CD14-positive monocyte (primary cell): ENCODE measurements around the gene MED15. TPM values are rescaled to one million over a fixed set of nuclear protein-coding genes. Genes with fewer than 3 reads are reported as not detected.

Source experiments
- DNase-seq, 3 donors: peaks; one replicate each; pipeline ENCODE4 v3.0.0-alpha.2; 2011 to 2022
- H2AFZ ChIP-seq: 2 replicates; pipeline ENCODE4 v1.6.0; 2012; ENCODE audit warnings: mild to moderate bottlenecking, low read depth, low read length, inconsistent platforms; ENCODE audit not compliant: insufficient read depth, poor library complexity, severe bottlenecking
- H3K27ac ChIP-seq, 2 donors: 1 replicate in 1 of 2; 2 replicates in 1 of 2; pipeline ENCODE4 v1.5.1; 2012 to 2013; ENCODE audit warnings: low read length in 2 of 2, control low read depth in 1 of 2, inconsistent platforms in 1 of 2, low read depth in 1 of 2, mild to moderate bottlenecking in 1 of 2
- H3K27me3 ChIP-seq, 2 donors: one replicate each; pipeline versions ENCODE4 v1.6.0 to v1.6.1; 2011 to 2013; ENCODE audit warnings: low read length in 2 of 2; ENCODE audit not compliant: control insufficient read depth in 2 of 2, insufficient read depth in 2 of 2
- H3K36me3 ChIP-seq, 2 donors: replicated peaks in 1 of 2; 1 replicate in 1 of 2; 2 replicates in 1 of 2; pipeline versions ENCODE4 v1.5.1 to v1.6.1; 2012 to 2013; ENCODE audit warnings: low read length in 2 of 2, control low read depth in 1 of 2, inconsistent platforms in 1 of 2, mild to moderate bottlenecking in 1 of 2; ENCODE audit not compliant: insufficient read depth in 2 of 2, control insufficient read depth in 1 of 2
- H3K4me1 ChIP-seq, 2 donors: 1 replicate in 1 of 2; 2 replicates in 1 of 2; pipeline versions ENCODE4 v1.5.1 to v1.6.1; 2012 to 2013; ENCODE audit warnings: low read length in 2 of 2, control low read depth in 1 of 2, inconsistent platforms in 1 of 2, mild to moderate bottlenecking in 1 of 2, moderate library complexity in 1 of 2; ENCODE audit not compliant: insufficient read depth in 2 of 2, control insufficient read depth in 1 of 2
- H3K4me2 ChIP-seq: replicated peaks from 2 replicates; pipeline ENCODE3; 2012; ENCODE audit warnings: low read length, moderate library complexity, mild to moderate bottlenecking; ENCODE audit not compliant: poor library complexity, severe bottlenecking; ENCODE audit errors: extremely low read depth
- H3K4me3 ChIP-seq, 3 experiments: fragments of 200-600 bp in 1 of 3; sonication (generic) in 1 of 3; replicated peaks in 1 of 3; 1 replicate in 2 of 3; 2 replicates in 1 of 3; pipeline ENCODE4 v1.5.1; 2011 to 2013; ENCODE audit warnings: low read length in 3 of 3, mild to moderate bottlenecking in 3 of 3, control low read depth in 2 of 3, low read depth in 2 of 3, inconsistent platforms in 1 of 3, moderate library complexity in 1 of 3
- H3K79me2 ChIP-seq: 2 replicates; pipeline ENCODE4 v1.6.0; 2012; ENCODE audit warnings: mild to moderate bottlenecking, control low read depth, inconsistent platforms, low read length, moderate library complexity; ENCODE audit not compliant: insufficient read depth
- H3K9ac ChIP-seq: 2 replicates; pipeline ENCODE4 v1.6.0; 2017; ENCODE audit warnings: low read length, mild to moderate bottlenecking; ENCODE audit not compliant: insufficient read depth, poor library complexity, severe bottlenecking
- H3K9me3 ChIP-seq, 2 donors: replicated peaks in 1 of 2; 1 replicate in 1 of 2; 2 replicates in 1 of 2; pipeline versions ENCODE4 v1.5.1 to v1.6.1; 2012 to 2013; ENCODE audit warnings: low read length in 2 of 2, control low read depth in 1 of 2; ENCODE audit not compliant: control insufficient read depth in 1 of 2, insufficient read depth in 1 of 2
- H4K20me1 ChIP-seq: 2 replicates; pipeline ENCODE4 v1.6.0; 2012; ENCODE audit warnings: mild to moderate bottlenecking, low read length, control low read depth, moderate library complexity; ENCODE audit not compliant: insufficient read depth
- H3K27ac Mint-ChIP-seq, 7 donors: one replicate each; pipeline ENCODE4 v1.8.0; 2020; ENCODE audit warnings: mild to moderate bottlenecking in 7 of 7, mixed read lengths in 7 of 7, moderate library complexity in 6 of 7, inconsistent platforms in 2 of 7
- H3K27me3 Mint-ChIP-seq, 3 donors: one replicate each; pipeline ENCODE4 v1.8.0; 2021 to 2022; ENCODE audit warnings: low read depth in 3 of 3, mild to moderate bottlenecking in 3 of 3, mixed read lengths in 3 of 3, moderate library complexity in 3 of 3, inconsistent platforms in 1 of 3
- H3K36me3 Mint-ChIP-seq, 2 donors: one replicate each; pipeline ENCODE4 v1.8.0; 2020; ENCODE audit warnings: mixed read lengths in 2 of 2, inconsistent platforms in 1 of 2, mild to moderate bottlenecking in 1 of 2
- H3K4me1 Mint-ChIP-seq: one replicate; pipeline ENCODE4 v1.8.0; 2020; ENCODE audit warnings: mild to moderate bottlenecking, mixed read lengths
- H3K4me3 Mint-ChIP-seq, 2 donors: one replicate each; pipeline ENCODE4 v1.8.0; 2020; ENCODE audit warnings: mild to moderate bottlenecking in 2 of 2, mixed read lengths in 2 of 2, moderate library complexity in 1 of 2
- H3K9me3 Mint-ChIP-seq, 7 donors: one replicate each; pipeline ENCODE4 v1.8.0; 2020 to 2022; ENCODE audit warnings: mixed read lengths in 7 of 7, mild to moderate bottlenecking in 6 of 7, moderate library complexity in 6 of 7, inconsistent platforms in 2 of 7
- CTCF ChIP-seq: fragments of 200-600 bp; IDR thresholded peaks from one replicate; pipeline ENCODE4 v1.8.0; 2022; ENCODE audit warnings: antibody characterized with exemption, mild to moderate bottlenecking
- WGBS: methylation state at CpG from one replicate; pipeline ENCODE4 v1.1.5; 2013; ENCODE audit warnings: missing lambda C conversion rate; ENCODE audit not compliant: insufficient coverage; 5-methylcytosine and 5-hydroxymethylcytosine counted together
- intact Hi-C, 2 donors: fragments of 100-400 bp; cut with micrococcal nuclease; formaldehyde crosslinking; loops; one replicate each; pipeline versions ENCODE4 v1.15.0 to v1.15.1; 2023
- polyA plus RNA-seq, 3 donors: library from polyadenylated mRNA; depleted of rRNA in 1 of 3; unstranded in 2 of 3; stranded (reverse) in 1 of 3; fragments of 300-500 nt in 2 of 3; fragments of >200 nt in 1 of 3; fragmentation: Illumina TruSeq in 2 of 3; gene quantifications; 1 replicate in 2 of 3; 2 replicates in 1 of 3; pipeline ENCODE4 v1.2.3, GENCODE V29; 2012 to 2021

Gene MED15
- polyA plus RNA-seq, 3 donors: 10.0 to 126 (median 17.8) TPM

GRCh38 chr22:20559174-20559760, 51.9 kb downstream of the MED15 start:
- H3K4me3 Mint-ChIP-seq: no peak overlapping the region
- H3K4me2 ChIP-seq: no peak overlapping the region
- peaks cover 78 to 95% of the 10 kb centered on the region in 2 donors for H3K36me3 Mint-ChIP-seq
- no peak overlapping the region for H3K9ac ChIP-seq
- H4K20me1 ChIP-seq: peaks cover 79% of the 10 kb centered on the region
- H3K9me3 ChIP-seq: no peaks in the 10 kb centered on the region
- peaks cover 16% of the 10 kb centered on the region for H3K79me2 ChIP-seq
- H3K27me3 ChIP-seq: no peaks in the 10 kb centered on the region
- no peak for DNase-seq
- peaks cover 0 to 10% (median 2%) of the 10 kb centered on the region in 7 donors for H3K9me3 Mint-ChIP-seq
- peaks cover 0 to 2% (median 0%) of the 10 kb centered on the region in 3 donors for H3K27me3 Mint-ChIP-seq
- H3K27ac ChIP-seq: no peak overlapping the region
- no peak for TF ChIP-seq CTCF
- peaks cover 66 to 98% of the 10 kb centered on the region in 2 donors for H3K36me3 ChIP-seq
- H3K27ac Mint-ChIP-seq: no peak overlapping the region
- no peaks in the 10 kb centered on the region for H3K4me1 ChIP-seq
- WGBS: 93% methylated on average over 3 of the region's 4 CpGs
- H3K4me3 ChIP-seq: no peak overlapping the region
- H2AFZ ChIP-seq: no peak overlapping the region
- intact Hi-C loops: no loop called here
- H3K4me1 Mint-ChIP-seq: peaks cover 9% of the 10 kb centered on the region

- peaks cover 66 to 98% of the 10 kb centered on the region in 2 donors for H3K36me3 ChIP-seq
- intact Hi-C loops: no loop called here
- no CpG with 5 or more reads among the region's 3 CpGs for WGBS
Observed at GRCh38 chr22:20560716-20561115, 53.3 kb downstream of the MED15 start.

More at GRCh38 chr22:20560716-20561115, 53.3 kb downstream of the MED15 start:
- peaks cover 9% of the 10 kb centered on the region for H3K4me1 Mint-ChIP-seq
- Histone ChIP-seq H2AFZ (no peak overlapping the region), H3K27ac (peak overlapping the region in 1 of 2 donors; percentile 20), H3K27me3 (no peaks in the 10 kb centered on the region), H3K9me3 (no peaks in the 10 kb centered on the region), H3K9ac (no peak overlapping the region), H3K4me1 (no peaks in the 10 kb centered on the region), H3K4me2 (no peak overlapping the region), H3K79me2 (peaks cover 14% of the 10 kb centered on the region), H3K4me3 (no peak overlapping the region), H4K20me1 (peaks cover 79% of the 10 kb centered on the region)
- no peak for DNase-seq
- peaks cover 78 to 95% of the 10 kb centered on the region in 2 donors for H3K36me3 Mint-ChIP-seq
- no peak overlapping the region for H3K27ac Mint-ChIP-seq
- peaks cover 0 to 10% (median 2%) of the 10 kb centered on the region in 7 donors for H3K9me3 Mint-ChIP-seq
- H3K4me3 Mint-ChIP-seq: no peak overlapping the region
- peaks cover 0 to 2% (median 0%) of the 10 kb centered on the region in 3 donors for H3K27me3 Mint-ChIP-seq
- TF ChIP-seq CTCF: no peak
